Effector memory CD4-positive, alpha-beta T cell (primary cell): ENCODE data around the gene CLCN3.
"Not testable (repeated sequence)": the region's sequence is repeated elsewhere in the genome, so short reads cannot be mapped to it uniquely, and the experiment has no call there.

Experiments used
- DNase-seq, 3 donors: peaks; one replicate each; pipeline ENCODE4 v3.0.0-alpha.2; 2020
- H3K27ac ChIP-seq: 2 replicates; pipeline ENCODE4 v1.7.0; 2013; ENCODE audit warnings: mild to moderate bottlenecking, low read length, moderate library complexity; ENCODE audit not compliant: insufficient read depth, poor library complexity, severe bottlenecking
- H3K27me3 ChIP-seq: replicated peaks from 2 replicates; pipeline ENCODE4 v1.7.0; 2013; ENCODE audit warnings: mild to moderate bottlenecking, low read length; ENCODE audit not compliant: insufficient read depth, control insufficient read depth, poor library complexity, severe bottlenecking
- H3K36me3 ChIP-seq: 2 replicates; pipeline ENCODE4 v1.7.0; 2013; ENCODE audit warnings: mild to moderate bottlenecking, low read length, moderate library complexity; ENCODE audit not compliant: control insufficient read depth, insufficient read depth
- H3K4me1 ChIP-seq: 2 replicates; pipeline ENCODE4 v1.7.0; 2013; ENCODE audit warnings: low read length, mild to moderate bottlenecking; ENCODE audit not compliant: control insufficient read depth, insufficient read depth, poor library complexity, severe bottlenecking
- H3K4me3 ChIP-seq: 2 replicates; pipeline ENCODE4 v1.7.0; 2013; ENCODE audit warnings: low read length, low read depth, mild to moderate bottlenecking; ENCODE audit not compliant: insufficient read depth, poor library complexity, severe bottlenecking
- H3K9me3 ChIP-seq: 2 replicates; pipeline ENCODE4 v1.7.0; 2013; ENCODE audit warnings: mild to moderate bottlenecking, low read length, moderate library complexity; ENCODE audit not compliant: control insufficient read depth

The CLCN3 gene

DNA sequence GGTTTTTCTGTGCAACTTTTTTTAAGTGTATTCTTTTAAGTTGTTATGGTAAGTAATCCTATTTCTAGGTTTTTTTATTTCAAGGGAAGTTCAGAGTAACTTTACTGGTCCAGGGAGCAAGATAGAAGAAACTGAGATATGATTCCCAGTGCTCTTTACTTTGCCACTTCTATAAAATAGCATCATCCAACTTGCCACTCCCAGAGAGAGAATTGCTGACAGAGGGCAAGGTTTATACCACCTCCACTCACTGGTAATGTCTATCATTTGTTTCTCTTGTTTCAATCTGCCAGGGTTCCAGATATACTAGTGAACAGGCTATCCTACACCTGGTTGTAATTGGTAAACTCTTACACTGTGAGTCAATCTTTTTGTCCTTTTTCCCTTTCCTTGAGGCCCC is 3.5 kb upstream of the CLCN3 start:
- no peak for DNase-seq
- Histone ChIP-seq H3K4me1 (peaks cover 25% of the 10 kb centered on the region), H3K9me3 (no peaks in the 10 kb centered on the region), H3K27me3 (no peaks in the 10 kb centered on the region), H3K4me3 (no peak overlapping the region), H3K27ac (no peak overlapping the region), H3K36me3 (no peaks in the 10 kb centered on the region)

DNA sequence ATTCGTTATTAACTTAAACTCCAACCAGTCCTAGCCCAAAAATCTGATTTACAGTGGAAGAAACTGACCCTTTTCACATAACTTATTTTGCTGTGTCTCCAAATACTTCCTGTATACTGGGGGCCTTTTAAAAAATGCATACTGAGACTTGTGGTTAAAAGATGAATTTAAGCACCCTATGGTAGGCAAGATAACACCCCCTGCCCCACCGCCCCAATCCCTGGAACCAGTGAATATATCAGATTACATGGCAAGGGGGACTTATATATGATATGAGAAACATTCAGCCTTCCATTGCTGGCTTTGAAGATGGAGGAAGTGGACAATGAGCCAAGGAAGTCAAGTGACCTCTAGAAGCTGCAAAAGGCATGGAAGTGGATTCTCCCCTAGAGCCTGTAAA is 3.1 kb upstream of the CLCN3 start:
- no peaks in the 10 kb centered on the region for H3K9me3 ChIP-seq
- H3K27ac ChIP-seq: no peak overlapping the region
- no peak overlapping the region for H3K4me3 ChIP-seq
- no peaks in the 10 kb centered on the region for H3K36me3 ChIP-seq
- H3K27me3 ChIP-seq: no peaks in the 10 kb centered on the region
- H3K4me1 ChIP-seq: peaks cover 27% of the 10 kb centered on the region
- no peak for DNase-seq

DNA sequence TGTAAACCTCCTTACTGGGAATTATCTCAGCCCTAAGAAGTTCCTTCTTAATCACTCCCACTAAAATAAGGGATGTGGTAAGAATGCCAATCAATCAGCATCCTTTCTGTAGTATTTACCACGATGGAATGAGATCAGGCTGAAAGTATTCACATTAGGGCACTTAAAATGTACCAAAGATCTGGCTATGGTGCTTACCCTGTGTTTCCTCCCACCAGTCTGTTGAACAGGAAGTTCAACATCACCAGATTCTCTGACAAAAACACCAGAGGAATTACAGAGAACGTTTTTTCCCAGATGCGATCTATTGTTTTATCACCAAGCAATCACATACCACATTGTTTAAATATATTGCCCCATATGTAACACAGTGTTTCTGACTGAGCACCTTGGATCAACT is 2.1 kb upstream of the CLCN3 start:
- no peak overlapping the region for H3K4me3 ChIP-seq
- no peaks in the 10 kb centered on the region for H3K27me3 ChIP-seq
- H3K36me3 ChIP-seq: no peaks in the 10 kb centered on the region
- H3K9me3 ChIP-seq: no peaks in the 10 kb centered on the region
- peaks cover 27% of the 10 kb centered on the region for H3K4me1 ChIP-seq
- DNase-seq: no peak
- H3K27ac ChIP-seq: no peak overlapping the region

DNA sequence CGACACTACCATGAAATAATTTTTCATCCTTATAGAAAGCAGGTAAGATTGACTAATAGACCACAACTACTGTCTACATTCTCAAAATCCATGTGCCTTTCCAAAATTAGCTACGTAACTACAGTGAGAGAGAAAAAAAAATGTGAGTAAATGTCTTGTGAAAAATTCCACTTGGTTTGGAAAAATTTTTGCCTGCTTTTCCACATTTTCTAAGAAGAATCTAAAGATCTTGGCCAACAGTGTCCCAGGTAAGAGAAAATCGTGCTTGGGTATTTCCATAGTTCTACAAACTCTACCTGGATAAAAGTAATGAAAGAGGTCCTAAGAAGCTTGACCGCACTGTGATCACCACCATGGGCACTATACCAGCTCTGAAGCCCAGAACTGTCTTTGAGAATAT is 1.4 kb upstream of the CLCN3 start:
- Histone ChIP-seq H3K9me3 (no peaks in the 10 kb centered on the region), H3K36me3 (no peaks in the 10 kb centered on the region), H3K4me3 (peak overlapping the region; percentile 86), H3K27me3 (no peaks in the 10 kb centered on the region), H3K27ac (peak overlapping the region; percentile 95), H3K4me1 (peaks cover 24% of the 10 kb centered on the region)
- no peak for DNase-seq

DNA sequence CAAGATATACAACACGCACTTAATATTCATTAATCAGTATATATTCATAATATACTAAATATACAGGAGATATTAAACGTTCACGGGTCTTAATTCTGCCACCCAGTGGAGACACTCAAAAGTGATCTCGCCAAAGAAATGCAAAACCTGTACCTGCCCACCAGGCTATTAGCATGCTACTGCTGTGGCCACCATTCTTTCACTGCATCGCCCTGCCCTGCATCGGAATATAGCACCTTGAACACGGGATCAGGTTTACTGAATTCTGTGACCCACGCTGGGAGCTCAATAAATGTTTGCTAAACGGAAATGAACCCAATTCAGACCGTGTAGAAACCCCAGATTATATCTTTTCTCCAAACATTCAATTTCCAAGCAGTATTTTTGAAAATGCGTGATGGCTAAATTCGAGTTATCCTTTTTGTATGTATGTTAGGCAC is 840 bp upstream of the CLCN3 start:
- peak overlapping the region; percentile 95 for H3K27ac ChIP-seq
- H3K36me3 ChIP-seq: no peaks in the 10 kb centered on the region
- H3K9me3 ChIP-seq: no peaks in the 10 kb centered on the region
- DNase-seq: peak; percentile 28 to 48 (median 29)
- H3K4me1 ChIP-seq: peaks cover 24% of the 10 kb centered on the region
- H3K4me3 ChIP-seq: peak overlapping the region; percentile 86
- H3K27me3 ChIP-seq: no peaks in the 10 kb centered on the region

DNA sequence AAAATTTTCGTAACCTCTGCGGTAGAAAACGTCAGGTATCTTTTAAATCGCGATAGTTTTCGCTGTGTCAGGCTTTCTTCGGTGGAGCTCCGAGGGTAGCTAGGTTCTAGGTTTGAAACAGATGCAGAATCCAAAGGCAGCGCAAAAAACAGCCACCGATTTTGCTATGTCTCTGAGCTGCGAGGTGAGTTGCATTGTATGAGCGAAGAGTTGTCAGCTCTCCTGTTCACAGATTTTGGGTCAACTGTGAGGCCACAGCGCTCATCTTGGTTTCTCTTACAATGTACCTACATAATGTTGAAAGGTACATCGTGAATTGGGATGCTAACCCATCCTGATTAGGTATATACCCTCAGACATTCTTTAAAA is 486 bp downstream of the CLCN3 start:
- peak in 1 of 3 donors; percentile 8 for DNase-seq
- peak overlapping the region; percentile 95 for H3K27ac ChIP-seq
- no peaks in the 10 kb centered on the region for H3K9me3 ChIP-seq
- peaks cover 24% of the 10 kb centered on the region for H3K4me1 ChIP-seq
- H3K4me3 ChIP-seq: peak overlapping the region; percentile 86
- H3K27me3 ChIP-seq: no peaks in the 10 kb centered on the region
- no peaks in the 10 kb centered on the region for H3K36me3 ChIP-seq

DNA sequence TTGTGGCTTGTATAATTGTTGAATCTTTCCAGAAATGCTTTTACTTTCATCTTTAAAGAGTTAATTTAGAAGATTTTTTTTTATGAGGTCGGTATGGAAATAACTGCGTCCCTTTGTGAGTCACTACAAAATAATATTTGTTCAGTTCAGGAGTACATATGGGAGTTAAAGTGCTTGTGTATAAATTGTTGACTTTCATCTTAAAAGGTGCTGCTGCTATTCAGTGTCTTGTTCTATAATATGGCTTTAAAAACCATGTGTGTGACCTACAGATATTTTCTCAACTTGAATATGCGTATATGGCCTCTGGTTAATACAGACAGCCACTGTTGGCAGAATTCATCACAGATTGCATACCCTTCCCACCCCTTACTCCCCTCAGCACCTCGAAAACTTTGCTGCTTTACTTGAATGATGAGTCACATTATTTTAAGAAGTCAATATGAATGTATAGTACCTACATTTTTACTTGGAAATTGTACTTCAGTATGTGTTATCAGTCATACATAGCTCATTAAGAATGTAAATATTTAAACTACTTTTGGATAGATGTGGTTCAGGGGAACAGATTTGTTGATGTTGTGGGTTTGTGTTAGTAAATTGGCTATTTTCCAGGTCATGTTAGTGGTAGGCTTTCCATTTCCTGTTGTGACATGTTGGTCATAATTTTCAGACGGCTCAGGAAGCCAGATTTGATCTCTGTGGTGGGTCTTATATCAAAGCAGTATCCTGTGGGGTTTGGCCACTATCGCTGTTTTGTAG is 1.5 kb downstream of the CLCN3 start:
- DNase-seq: peak; percentile 28 to 43 (median 34)
- Histone ChIP-seq H3K4me1 (peaks cover 24% of the 10 kb centered on the region), H3K9me3 (no peaks in the 10 kb centered on the region), H3K4me3 (peak overlapping the region; percentile 86), H3K36me3 (no peaks in the 10 kb centered on the region), H3K27me3 (no peaks in the 10 kb centered on the region), H3K27ac (peak overlapping the region; percentile 95)

DNA sequence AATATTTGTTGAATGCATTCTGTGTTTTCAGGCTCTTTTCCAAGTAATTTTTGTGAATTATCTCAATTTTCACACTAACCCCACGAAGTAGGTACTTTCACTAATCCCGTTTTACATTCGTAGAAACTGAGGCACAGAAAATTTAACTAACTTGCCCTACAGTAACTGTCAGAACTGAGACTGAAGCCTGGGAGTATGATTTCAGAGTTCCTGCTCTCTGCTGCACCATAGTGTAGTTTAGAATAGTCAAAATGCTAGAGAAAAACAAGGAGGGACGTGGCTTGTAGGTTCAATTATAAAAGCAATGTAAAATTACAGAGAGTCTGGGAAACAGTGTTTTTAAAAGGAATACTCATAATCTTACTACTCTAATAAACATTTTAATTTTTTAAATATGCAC is 2.2 kb downstream of the CLCN3 start:
- Histone ChIP-seq H3K4me3 (peak overlapping the region; percentile 18), H3K27me3 (no peaks in the 10 kb centered on the region), H3K4me1 (peaks cover 24% of the 10 kb centered on the region), H3K27ac (peak overlapping the region; percentile 95), H3K36me3 (no peaks in the 10 kb centered on the region), H3K9me3 (no peaks in the 10 kb centered on the region)
- no peak for DNase-seq

DNA sequence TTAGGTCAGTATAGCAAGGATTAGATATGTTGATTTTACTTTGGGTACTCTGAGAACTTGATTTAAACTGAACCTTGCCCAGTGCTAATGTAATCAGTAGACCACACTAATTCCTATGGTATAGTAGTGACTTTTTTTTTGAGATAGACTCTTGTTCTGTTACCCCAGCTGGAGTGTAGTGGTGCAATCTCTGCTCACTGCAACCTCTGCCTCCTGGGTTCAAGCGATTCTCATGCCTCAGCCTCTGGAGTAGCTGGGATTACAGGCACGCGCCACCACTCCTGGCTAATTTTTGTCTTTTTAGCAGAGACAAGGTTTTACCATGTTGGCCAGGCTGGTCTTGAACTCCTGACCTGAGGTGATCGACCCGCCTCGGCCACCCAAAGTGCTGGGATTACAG is 3.6 kb downstream of the CLCN3 start:
- H3K4me3 ChIP-seq, H3K9me3 ChIP-seq, H3K36me3 ChIP-seq, DNase-seq, H3K27ac ChIP-seq, H3K27me3 ChIP-seq: not testable (repeated sequence)
- H3K4me1 ChIP-seq: peaks cover 14% of the 10 kb centered on the region

DNA sequence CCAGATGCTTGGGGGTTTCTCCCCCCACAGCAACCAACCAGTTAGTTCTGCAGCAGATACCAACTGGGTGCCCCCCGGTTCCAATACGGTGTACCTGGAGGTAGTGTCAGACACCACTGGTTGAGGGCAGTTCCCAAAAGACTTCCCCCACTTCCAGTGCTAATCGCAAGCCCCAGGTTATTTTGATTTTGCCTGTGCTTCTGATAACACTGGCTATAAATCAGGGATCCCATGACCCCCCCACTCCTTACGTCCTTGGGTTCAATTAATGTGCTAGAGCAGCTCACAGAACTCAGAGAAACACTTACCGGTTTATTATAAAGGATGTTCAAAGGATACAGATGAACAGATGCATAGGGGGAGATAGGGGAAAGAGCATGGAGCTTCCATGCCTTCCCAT is 5.5 kb downstream of the CLCN3 start:
- H3K36me3 ChIP-seq: no peaks in the 10 kb centered on the region
- no peak overlapping the region for H3K4me3 ChIP-seq
- H3K9me3 ChIP-seq: no peaks in the 10 kb centered on the region
- no peak for DNase-seq
- no peaks in the 10 kb centered on the region for H3K27me3 ChIP-seq
- peaks cover 10% of the 10 kb centered on the region for H3K4me1 ChIP-seq
- no peak overlapping the region for H3K27ac ChIP-seq
